H1 (cell line): ENCODE measurements around the gene AGPAT2. TPM values are rescaled to one million over a fixed set of nuclear protein-coding genes. Genes with fewer than 3 reads are reported as not detected.

Experiments used
- CTCF ChIA-PET: fragments of 300-600 bp; sonication (Branson Sonifier 250); formaldehyde crosslinking; loops from one replicate; lab custom pipeline; 2021; ENCODE audit not compliant: partially characterized antibody; lab: Charles Lee
- POLR2A ChIA-PET: fragments of 300-600 bp; sonication (Branson Sonifier 250); formaldehyde crosslinking; loops from one replicate; lab custom pipeline; 2021; ENCODE audit warnings: inconsistent platforms; ENCODE audit not compliant: partially characterized antibody; lab: Charles Lee
- DNase-seq, 2 experiments: peaks; one replicate each; pipeline versions ENCODE4 v3.0.0 to v3.0.0-alpha.2; 2010 to 2022; ENCODE audit warnings: low spot score in 2 of 2, low read depth in 1 of 2, mixed read lengths in 1 of 2
- FAIRE-seq: peaks from 2 replicates; lab custom pipeline; 2011; peaks lifted over from hg19 to GRCh38; lab: Jason Lieb, UNC
- H2AFZ ChIP-seq: 2 replicates; pipeline ENCODE4 v1.8.1; 2012; ENCODE audit warnings: low read length, inconsistent platforms
- H2AK5ac ChIP-seq: 2 replicates; pipeline ENCODE4 v1.6.1; 2013; ENCODE audit warnings: low read depth, low read length
- H2BK120ac ChIP-seq: replicated peaks from 2 replicates; pipeline ENCODE3; 2013; ENCODE audit warnings: low read depth, low read length, inconsistent platforms
- H2BK12ac ChIP-seq: 2 replicates; pipeline ENCODE4 v1.6.1; 2013; ENCODE audit warnings: low read depth, low read length
- H2BK15ac ChIP-seq: 2 replicates; pipeline ENCODE4 v1.6.1; 2013; ENCODE audit warnings: low read length
- H2BK20ac ChIP-seq: 2 replicates; pipeline ENCODE4 v1.6.1; 2013; ENCODE audit warnings: low read length
- H2BK5ac ChIP-seq: 2 replicates; pipeline ENCODE4 v1.6.1; 2013; ENCODE audit warnings: low read depth, low read length
- H3K14ac ChIP-seq: 2 replicates; pipeline ENCODE4 v1.6.1; 2013; ENCODE audit warnings: inconsistent platforms; ENCODE audit not compliant: insufficient read length
- H3K18ac ChIP-seq: 2 replicates; pipeline ENCODE4 v1.6.1; 2013; ENCODE audit warnings: low read length; ENCODE audit errors: extremely low read depth
- H3K23ac ChIP-seq: 2 replicates; pipeline ENCODE4 v1.6.1; 2013; ENCODE audit warnings: inconsistent platforms; ENCODE audit not compliant: insufficient read length
- H3K23me2 ChIP-seq: 2 replicates; pipeline ENCODE4 v1.6.1; 2013; ENCODE audit warnings: low read depth, low read length
- H3K27ac ChIP-seq: 2 replicates; pipeline ENCODE4 v1.6.1; 2011; ENCODE audit warnings: low read depth, low read length, inconsistent platforms
- H3K27me3 ChIP-seq, 4 experiments: replicated peaks in 1 of 4; 1 replicate in 1 of 4; 2 replicates in 3 of 4; pipeline versions ENCODE4 v1.6.1 to v1.8.1; 2011 to 2013; ENCODE audit warnings: low read length in 3 of 4, mild to moderate bottlenecking in 3 of 4, inconsistent platforms in 2 of 4, mixed read lengths in 2 of 4, moderate library complexity in 1 of 4; ENCODE audit not compliant: control insufficient read depth in 3 of 4, insufficient read depth in 3 of 4; ENCODE audit errors: extremely low read depth in 1 of 4
- H3K36me3 ChIP-seq, 4 experiments: 2 replicates each; pipeline versions ENCODE4 v1.6.1 to v1.8.1; 2011 to 2013; ENCODE audit warnings: mild to moderate bottlenecking in 4 of 4, low read length in 3 of 4, moderate library complexity in 2 of 4, control low read depth in 1 of 4, inconsistent platforms in 1 of 4; ENCODE audit not compliant: insufficient read depth in 4 of 4, control insufficient read depth in 2 of 4
- H3K4ac ChIP-seq: replicated peaks from 2 replicates; pipeline ENCODE3; 2013; ENCODE audit warnings: low read length, low read depth, mixed read lengths, inconsistent platforms; ENCODE audit not compliant: insufficient read length
- H3K4me1 ChIP-seq, 4 experiments: replicated peaks in 1 of 4; 1 replicate in 1 of 4; 2 replicates in 3 of 4; pipeline versions ENCODE4 v1.6.1 to v1.8.1; 2011 to 2013; ENCODE audit warnings: low read length in 3 of 4, inconsistent platforms in 2 of 4, mixed read lengths in 1 of 4; ENCODE audit not compliant: insufficient read depth in 4 of 4, control insufficient read depth in 3 of 4
- H3K4me2 ChIP-seq, 2 experiments: 2 replicates each; pipeline versions ENCODE4 v1.6.1 to v1.8.1; 2011 to 2013; ENCODE audit warnings: low read depth in 2 of 2, low read length in 2 of 2, control low read depth in 1 of 2, inconsistent platforms in 1 of 2, mild to moderate bottlenecking in 1 of 2; ENCODE audit not compliant: insufficient read depth in 1 of 2
- H3K4me3 ChIP-seq, 4 experiments: fragments of 200-600, 300-600 bp in 1 of 4; sonication (generic), shearing (Covaris generic), sonication (Bioruptor Twin) in 1 of 4; 2 replicates each; pipeline versions ENCODE4 v1.5.1 to v1.8.1; 2011 to 2016; ENCODE audit warnings: low read length in 4 of 4, low read depth in 3 of 4, control low read depth in 2 of 4, inconsistent platforms in 2 of 4, mild to moderate bottlenecking in 2 of 4, mixed read lengths in 1 of 4, moderate library complexity in 1 of 4; ENCODE audit not compliant: insufficient read depth in 2 of 4; ENCODE audit errors: extremely low read depth in 1 of 4
- H3K56ac ChIP-seq: replicated peaks from 2 replicates; pipeline ENCODE3; 2013; ENCODE audit warnings: low read depth, mild to moderate bottlenecking, mixed read lengths, low read length, inconsistent platforms; ENCODE audit not compliant: insufficient read length
- H3K79me1 ChIP-seq: 2 replicates; pipeline ENCODE4 v1.6.1; 2013; ENCODE audit warnings: low read depth, low read length, control low read depth
- H3K79me2 ChIP-seq, 2 experiments: 2 replicates each; pipeline versions ENCODE4 v1.6.1 to v1.8.1; 2012 to 2013; ENCODE audit warnings: low read length in 2 of 2, mild to moderate bottlenecking in 2 of 2, inconsistent platforms in 1 of 2; ENCODE audit not compliant: insufficient read depth in 2 of 2, control insufficient read depth in 1 of 2
- H3K9ac ChIP-seq, 4 experiments: replicated peaks in 1 of 4; 1 replicate in 1 of 4; 2 replicates in 3 of 4; pipeline versions ENCODE4 v1.6.1 to v1.8.1; 2011 to 2013; ENCODE audit warnings: low read depth in 3 of 4, low read length in 3 of 4, control low read depth in 2 of 4, mild to moderate bottlenecking in 2 of 4, moderate library complexity in 2 of 4, inconsistent platforms in 1 of 4; ENCODE audit errors: extremely low read depth in 1 of 4
- H3K9me3 ChIP-seq, 2 experiments: 2 replicates each; pipeline versions ENCODE4 v1.6.1 to v1.8.1; 2012 to 2013; ENCODE audit warnings: mild to moderate bottlenecking in 2 of 2, moderate library complexity in 2 of 2, control low read depth in 1 of 2, inconsistent platforms in 1 of 2, low read depth in 1 of 2, low read length in 1 of 2, mixed read lengths in 1 of 2; ENCODE audit not compliant: insufficient read depth in 2 of 2
- H4K20me1 ChIP-seq, 2 experiments: replicated peaks in 1 of 2; 2 replicates each; pipeline versions ENCODE3 to v1.8.1; 2011 to 2013; ENCODE audit warnings: inconsistent platforms in 2 of 2, low read length in 2 of 2, mild to moderate bottlenecking in 1 of 2; ENCODE audit not compliant: insufficient read depth in 2 of 2, control insufficient read depth in 1 of 2
- H4K5ac ChIP-seq: 2 replicates; pipeline ENCODE4 v1.6.1; 2013; ENCODE audit warnings: low read length, low read depth, mixed read lengths, inconsistent platforms; ENCODE audit not compliant: insufficient read length
- H4K8ac ChIP-seq: 2 replicates; pipeline ENCODE4 v1.8.0; 2013; ENCODE audit warnings: mild to moderate bottlenecking, moderate library complexity, low read length, inconsistent platforms; ENCODE audit not compliant: insufficient read depth; ENCODE audit errors: extremely low read depth
- H4K91ac ChIP-seq: replicated peaks from 2 replicates; pipeline ENCODE3; 2013; ENCODE audit warnings: low read length, mixed read lengths, inconsistent platforms; ENCODE audit not compliant: insufficient read length
- JUND ChIP-seq: IDR thresholded peaks from 2 replicates; pipeline ENCODE4 v1.6.1; 2011; ENCODE audit warnings: mild to moderate bottlenecking, improper control_type of control experiment, low read length
- KDM1A ChIP-seq: fragments of 200-600, 300-600 bp; sonication (generic); IDR thresholded peaks from 2 replicates; pipeline ENCODE4 v1.7.1; 2016; ENCODE audit warnings: mild to moderate bottlenecking, low read length, borderline replicate concordance
- RAD21 ChIP-seq, 2 experiments: IDR thresholded peaks in 1 of 2; conservative IDR thresholded peaks in 1 of 2; 2 replicates each; pipeline ENCODE4 v1.6.1; 2011; ENCODE audit warnings: low read depth in 2 of 2, low read length in 2 of 2, improper control_type of control experiment in 1 of 2, inconsistent platforms in 1 of 2, mild to moderate bottlenecking in 1 of 2, moderate library complexity in 1 of 2
- SAP30 ChIP-seq: fragments of 300-600 bp; sonication (generic); IDR thresholded peaks from 2 replicates; pipeline ENCODE4 v1.7.1; 2012; ENCODE audit warnings: low read length, moderate library complexity, mild to moderate bottlenecking, inconsistent platforms; ENCODE audit not compliant: insufficient read depth, insufficient replicate concordance
- SIX5 ChIP-seq: IDR thresholded peaks from 2 replicates; pipeline ENCODE4 v1.6.1; 2011; ENCODE audit warnings: mild to moderate bottlenecking, low read depth, low read length
- TEAD4 ChIP-seq: IDR thresholded peaks from 2 replicates; pipeline ENCODE4 v1.6.1; 2012; ENCODE audit warnings: low read depth, low read length, inconsistent platforms, mixed read lengths
- WGBS, 2 experiments: shearing (Covaris generic) in 1 of 2; methylation state at CpG; one replicate each; pipeline versions ENCODE4 v1.1.6 to v1.1.7; 2013 to 2015; ENCODE audit warnings: low lambda C conversion rate in 2 of 2, mixed read lengths in 2 of 2, inconsistent platforms in 1 of 2, low coverage in 1 of 2, missing lambda C conversion rate in 1 of 2; ENCODE audit not compliant: insufficient replicate concordance in 2 of 2, insufficient coverage in 1 of 2, insufficient read length in 1 of 2; ENCODE audit errors: extremely low coverage in 1 of 2, missing lambda C conversion rate in 1 of 2; 5-methylcytosine and 5-hydroxymethylcytosine counted together
- polyA plus RNA-seq, 7 experiments: library from polyadenylated mRNA; depleted of rRNA in 3 of 7; stranded (reverse) in 5 of 7; unstranded in 2 of 7; fragments of >200 nt in 5 of 7; fragments of 200-250 nt in 2 of 7; gene quantifications; 1 replicate in 5 of 7; 2 replicates in 1 of 7; 4 replicates in 1 of 7; pipeline versions ENCODE4 v1.2.1 to v1.2.3, GENCODE V29; 2011 to 2013; ENCODE audit warnings: missing spikeins in 2 of 7, mixed read lengths in 2 of 7
- total RNA-seq: library from RNA; stranded (reverse); fragmentation: NEBNext Ultra II Directional; extraction: Animal tissue kit (Norgen Biotek cat#: 25700); gene quantifications from 2 replicates; pipeline ENCODE4 v1.2.1, GENCODE V29; 2021
- TF ChIP-seq, protein P1 (sequence below), 3 experiments: IDR thresholded peaks; 1 replicate in 2 of 3; 2 replicates in 1 of 3; pipeline versions ENCODE4 v1.5.1 to v1.6.1; 2011; ENCODE audit warnings: low read length in 3 of 3, mild to moderate bottlenecking in 3 of 3, inconsistent platforms in 2 of 3, low read depth in 1 of 3, moderate library complexity in 1 of 3; ENCODE audit not compliant: insufficient read depth in 1 of 3; ENCODE audit errors: control extremely low read depth in 1 of 3
- TF ChIP-seq, protein P2 (sequence below): IDR thresholded peaks from 2 replicates; pipeline ENCODE4 v1.6.1; 2012; ENCODE audit warnings: low read length, inconsistent platforms

The AGPAT2 gene
- total and polyA plus RNA-seq, 2 of the 8 experiments (the other 6 are each of a cell fraction or from before 2014, with no cell fraction given): 31.6 to 37.6 TPM

DNA sequence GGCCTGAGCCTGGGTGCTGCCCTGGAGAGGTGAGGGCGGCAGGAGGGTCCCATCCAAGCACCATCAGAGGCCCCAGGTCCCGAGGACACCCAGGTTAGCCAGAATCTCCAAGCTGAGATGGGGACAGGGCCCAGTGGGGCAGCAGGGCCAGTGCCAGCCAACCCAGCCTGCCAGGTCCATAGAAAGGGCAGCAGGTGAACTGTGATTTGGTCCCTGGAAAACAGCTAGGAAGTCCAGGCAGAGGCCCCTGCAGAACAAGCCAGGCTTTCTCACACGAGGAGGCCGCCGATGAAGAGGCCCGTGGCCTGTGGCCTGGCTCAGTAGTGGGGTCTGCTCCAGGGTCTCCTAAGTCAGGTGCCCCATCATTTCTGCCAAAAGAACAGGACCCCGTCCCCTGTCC lies 2.0 kb downstream of the AGPAT2 start:
- Histone ChIP-seq H3K23me2 (peaks cover 13% of the 10 kb centered on the region; the same call in 1 of the 2 replicates), H2BK15ac (no peak overlapping the region), H2AFZ (no peak overlapping the region), H4K91ac (no peak overlapping the region), H3K4me3 (no peak overlapping the region), H2BK12ac (no peak overlapping the region), H3K4ac (no peak overlapping the region), H3K4me1 (peaks cover 0 to 24% (median 11%) of the 10 kb centered on the region in 4 experiments; a peak in 4 of 7 replicates), H3K79me1 (peaks cover 6% of the 10 kb centered on the region), H3K9ac (no peak overlapping the region), H4K5ac (no peak overlapping the region), H3K36me3 (no peaks in the 10 kb centered on the region), H3K56ac (no peak overlapping the region), H3K14ac (no peak overlapping the region), H3K18ac (no peak overlapping the region), H3K4me2 (no peak overlapping the region; a peak in 1 of 4 replicates), H3K9me3 (no peaks in the 10 kb centered on the region), H2BK20ac (no peak overlapping the region), H2AK5ac (0 out of 2 replicates have a peak overlapping the region, but pooled peaks have one; percentile 39), H3K79me2 (no peaks in the 10 kb centered on the region), H3K27me3 (peaks cover 0 to 11% (median 5%) of the 10 kb centered on the region in 4 experiments; a peak in 4 of 7 replicates), H4K20me1 (peaks cover 2 to 10% of the 10 kb centered on the region in 2 experiments), H2BK5ac (no peak overlapping the region), H3K27ac (no peak overlapping the region), H3K23ac (no peak overlapping the region), H4K8ac (no peak overlapping the region), H2BK120ac (no peak overlapping the region)
- 96% methylated on average over 7 of the region's 7 CpGs; no CpG with 5 or more reads in 1 of the 2 experiments for WGBS, 2 experiments
- CTCF ChIA-PET: interaction anchor here (1.0 to 12.8 kb wide), 4 partner anchors 9 to 30 kb away, joined by 4 to 125 read pairs (median 7); no protein-coding TSS in a partner anchor
- POLR2A ChIA-PET: interaction anchor here (1.2 kb wide), 1 partner anchor 29 kb away, joined by 3 read pairs; no protein-coding TSS in a partner anchor
- DNase-seq (peak in 1 of 2 experiments; percentile 38), FAIRE-seq (no peak)
- TF ChIP-seq SAP30: no peak
- no peak for TF ChIP-seq JUND
- TF ChIP-seq, protein P1, sequence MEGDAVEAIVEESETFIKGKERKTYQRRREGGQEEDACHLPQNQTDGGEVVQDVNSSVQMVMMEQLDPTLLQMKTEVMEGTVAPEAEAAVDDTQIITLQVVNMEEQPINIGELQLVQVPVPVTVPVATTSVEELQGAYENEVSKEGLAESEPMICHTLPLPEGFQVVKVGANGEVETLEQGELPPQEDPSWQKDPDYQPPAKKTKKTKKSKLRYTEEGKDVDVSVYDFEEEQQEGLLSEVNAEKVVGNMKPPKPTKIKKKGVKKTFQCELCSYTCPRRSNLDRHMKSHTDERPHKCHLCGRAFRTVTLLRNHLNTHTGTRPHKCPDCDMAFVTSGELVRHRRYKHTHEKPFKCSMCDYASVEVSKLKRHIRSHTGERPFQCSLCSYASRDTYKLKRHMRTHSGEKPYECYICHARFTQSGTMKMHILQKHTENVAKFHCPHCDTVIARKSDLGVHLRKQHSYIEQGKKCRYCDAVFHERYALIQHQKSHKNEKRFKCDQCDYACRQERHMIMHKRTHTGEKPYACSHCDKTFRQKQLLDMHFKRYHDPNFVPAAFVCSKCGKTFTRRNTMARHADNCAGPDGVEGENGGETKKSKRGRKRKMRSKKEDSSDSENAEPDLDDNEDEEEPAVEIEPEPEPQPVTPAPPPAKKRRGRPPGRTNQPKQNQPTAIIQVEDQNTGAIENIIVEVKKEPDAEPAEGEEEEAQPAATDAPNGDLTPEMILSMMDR (IDR thresholded peaks at IDR 0.05; ENCODE audit: control extremely low read depth in 1 of 3, insufficient read depth in 1 of 3, low read depth in 1 of 3, low read length in 3 of 3): no peak
- no peak for TF ChIP-seq TEAD4
- no peak for TF ChIP-seq RAD21 (IDR thresholded peaks at IDR 0.05 in 1 of 2, conservative IDR thresholded peaks at IDR 0.05 in 1 of 2; ENCODE audit: low read depth in 2 of 2, low read length in 2 of 2)
- TF ChIP-seq, protein P2, sequence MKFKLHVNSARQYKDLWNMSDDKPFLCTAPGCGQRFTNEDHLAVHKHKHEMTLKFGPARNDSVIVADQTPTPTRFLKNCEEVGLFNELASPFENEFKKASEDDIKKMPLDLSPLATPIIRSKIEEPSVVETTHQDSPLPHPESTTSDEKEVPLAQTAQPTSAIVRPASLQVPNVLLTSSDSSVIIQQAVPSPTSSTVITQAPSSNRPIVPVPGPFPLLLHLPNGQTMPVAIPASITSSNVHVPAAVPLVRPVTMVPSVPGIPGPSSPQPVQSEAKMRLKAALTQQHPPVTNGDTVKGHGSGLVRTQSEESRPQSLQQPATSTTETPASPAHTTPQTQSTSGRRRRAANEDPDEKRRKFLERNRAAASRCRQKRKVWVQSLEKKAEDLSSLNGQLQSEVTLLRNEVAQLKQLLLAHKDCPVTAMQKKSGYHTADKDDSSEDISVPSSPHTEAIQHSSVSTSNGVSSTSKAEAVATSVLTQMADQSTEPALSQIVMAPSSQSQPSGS: no peak
- TF ChIP-seq KDM1A: no peak
- TF ChIP-seq SIX5: no peak
